ENCODE data around the gene ZDHHC14. TPM values are rescaled to one million over a fixed set of nuclear protein-coding genes. Genes with fewer than 3 reads are reported as not detected.
A peak's percentile ranks its signal among the peaks of the same experiment; 100 is the strongest.

ZDHHC14 gene
- total RNA-seq, 1 donor from 2014 or later = 15.2 TPM

DNA sequence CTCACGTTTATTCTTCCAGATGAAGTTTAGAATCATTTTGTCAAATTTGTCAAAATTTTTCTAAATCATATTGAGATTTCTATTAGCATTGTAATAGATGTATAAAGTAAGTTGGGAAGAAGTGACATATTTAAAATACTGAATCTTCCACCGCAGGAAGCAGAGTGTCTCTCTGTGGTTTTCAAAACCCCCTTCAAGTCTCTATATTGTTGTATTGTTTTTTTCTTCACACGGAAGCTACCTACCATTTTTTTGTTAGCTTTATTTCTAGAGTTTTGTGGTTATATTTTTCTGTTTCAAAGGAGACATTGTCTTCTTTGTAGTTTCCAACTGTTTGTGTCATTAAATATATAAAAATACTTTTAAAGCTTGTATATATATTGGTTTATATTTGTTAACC is 188.6 kb downstream of the ZDHHC14 start:
- intact Hi-C loops (cut with DNase I) = no loop called here
- no peak overlapping the region for H3K27ac ChIP-seq

DNA sequence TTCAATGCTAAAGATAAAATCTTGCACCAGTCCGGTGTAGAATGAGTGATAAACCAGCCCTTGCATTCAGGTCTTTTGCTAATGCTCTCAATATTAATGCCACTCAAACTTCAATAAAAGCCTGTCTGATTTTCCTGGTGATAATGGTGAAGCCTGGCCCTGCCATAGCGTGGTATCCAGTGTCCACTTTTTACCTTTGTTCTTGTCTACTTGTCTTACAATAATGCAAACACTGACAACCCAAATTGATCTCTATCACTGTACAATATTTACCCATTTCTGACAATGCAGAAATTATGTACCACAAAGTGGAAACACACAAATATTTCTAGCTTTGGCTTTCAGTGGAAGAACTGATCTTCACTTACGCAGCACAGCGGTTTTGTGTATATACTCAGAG is 189.1 kb downstream of the ZDHHC14 start:
- Histone ChIP-seq H3K4me3 (no peak overlapping the region), H3K27me3 (no peaks in the 10 kb centered on the region), H3K9me3 (no peaks in the 10 kb centered on the region), H3K27ac (no peak overlapping the region), H3K4me1 (no peaks in the 10 kb centered on the region), H3K36me3 (no peaks in the 10 kb centered on the region)
- no peak for TF ChIP-seq POLR2A (IDR thresholded peaks at IDR 0.05)
- TF ChIP-seq, protein P1, sequence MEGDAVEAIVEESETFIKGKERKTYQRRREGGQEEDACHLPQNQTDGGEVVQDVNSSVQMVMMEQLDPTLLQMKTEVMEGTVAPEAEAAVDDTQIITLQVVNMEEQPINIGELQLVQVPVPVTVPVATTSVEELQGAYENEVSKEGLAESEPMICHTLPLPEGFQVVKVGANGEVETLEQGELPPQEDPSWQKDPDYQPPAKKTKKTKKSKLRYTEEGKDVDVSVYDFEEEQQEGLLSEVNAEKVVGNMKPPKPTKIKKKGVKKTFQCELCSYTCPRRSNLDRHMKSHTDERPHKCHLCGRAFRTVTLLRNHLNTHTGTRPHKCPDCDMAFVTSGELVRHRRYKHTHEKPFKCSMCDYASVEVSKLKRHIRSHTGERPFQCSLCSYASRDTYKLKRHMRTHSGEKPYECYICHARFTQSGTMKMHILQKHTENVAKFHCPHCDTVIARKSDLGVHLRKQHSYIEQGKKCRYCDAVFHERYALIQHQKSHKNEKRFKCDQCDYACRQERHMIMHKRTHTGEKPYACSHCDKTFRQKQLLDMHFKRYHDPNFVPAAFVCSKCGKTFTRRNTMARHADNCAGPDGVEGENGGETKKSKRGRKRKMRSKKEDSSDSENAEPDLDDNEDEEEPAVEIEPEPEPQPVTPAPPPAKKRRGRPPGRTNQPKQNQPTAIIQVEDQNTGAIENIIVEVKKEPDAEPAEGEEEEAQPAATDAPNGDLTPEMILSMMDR (IDR thresholded peaks at IDR 0.05) = no peak
- no peak for TF ChIP-seq POLR2AphosphoS5 (IDR thresholded peaks at IDR 0.05; ENCODE audit: insufficient read depth in 1 of 2, low read depth in 1 of 2)
- intact Hi-C loops (cut with DNase I) = no loop called here
- no peak for DNase-seq (ENCODE audit: extremely low spot score in 2 of 2)

More for the DNA sequence above, 188.6 kb downstream of the ZDHHC14 start:
- no peak for DNase-seq (ENCODE audit: extremely low spot score in 2 of 2)
- Histone ChIP-seq H3K4me1 (no peaks in the 10 kb centered on the region), H3K27me3 (no peaks in the 10 kb centered on the region), H3K9me3 (no peaks in the 10 kb centered on the region), H3K4me3 (no peak overlapping the region), H3K36me3 (no peaks in the 10 kb centered on the region)
- no peak for TF ChIP-seq POLR2A (IDR thresholded peaks at IDR 0.05)
- TF ChIP-seq POLR2AphosphoS5 (IDR thresholded peaks at IDR 0.05; ENCODE audit: insufficient read depth in 1 of 2, low read depth in 1 of 2) = no peak
- TF ChIP-seq, protein P1 (IDR thresholded peaks at IDR 0.05) = no peak

DNA sequence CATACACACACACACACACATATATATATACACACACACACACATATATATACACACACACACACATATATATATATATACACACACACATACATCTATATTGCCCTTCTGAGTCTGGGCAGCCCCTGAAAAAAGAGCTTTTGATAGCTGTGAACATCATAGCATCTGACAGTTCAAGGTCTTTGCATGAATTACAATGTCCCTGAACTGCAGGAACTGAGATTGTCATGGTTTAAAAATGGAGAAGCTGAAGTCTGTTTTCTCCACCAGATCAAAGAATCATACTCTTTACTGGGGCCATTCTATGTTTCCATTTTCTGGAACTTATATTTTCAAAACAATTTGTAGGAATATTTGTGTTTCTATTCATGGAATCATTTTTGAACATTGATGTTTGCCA is 189.8 kb downstream of the ZDHHC14 start:
- H3K27me3 ChIP-seq = no peaks in the 10 kb centered on the region
- H3K27ac ChIP-seq = no peak overlapping the region
- TF ChIP-seq, protein P1 (IDR thresholded peaks at IDR 0.05) = no peak
- TF ChIP-seq POLR2A (IDR thresholded peaks at IDR 0.05) = no peak
- no peak for TF ChIP-seq POLR2AphosphoS5 (IDR thresholded peaks at IDR 0.05; ENCODE audit: insufficient read depth in 1 of 2, low read depth in 1 of 2)
- H3K4me1 ChIP-seq = no peaks in the 10 kb centered on the region
- intact Hi-C loops (cut with DNase I) = no loop called here
- H3K9me3 ChIP-seq = no peaks in the 10 kb centered on the region
- no peak overlapping the region for H3K4me3 ChIP-seq
- H3K36me3 ChIP-seq = no peaks in the 10 kb centered on the region
- no peak for DNase-seq (ENCODE audit: extremely low spot score in 2 of 2)

DNA sequence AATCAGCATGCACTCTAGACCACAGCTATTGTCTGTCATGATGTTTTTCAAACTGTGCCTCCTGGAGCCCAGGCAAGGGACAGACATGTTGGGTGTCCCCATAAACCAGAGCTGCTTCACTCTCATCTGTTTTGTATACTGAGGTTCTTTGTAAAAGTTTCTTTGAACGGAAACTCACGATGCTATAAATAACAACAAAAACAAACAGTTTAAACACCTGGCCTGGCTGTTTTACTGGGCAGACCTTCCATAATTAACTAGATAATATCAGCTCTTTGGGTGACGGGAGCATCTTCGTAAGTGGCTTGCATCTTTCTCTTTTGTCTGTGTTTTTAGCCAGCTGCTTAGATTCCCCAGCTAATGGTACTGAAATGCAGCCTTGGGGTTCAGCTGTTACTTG is 190.3 kb downstream of the ZDHHC14 start:
- intact Hi-C loops (cut with DNase I) = no loop called here
- TF ChIP-seq, protein P1 (IDR thresholded peaks at IDR 0.05) = no peak
- no peak for TF ChIP-seq POLR2AphosphoS5 (IDR thresholded peaks at IDR 0.05; ENCODE audit: insufficient read depth in 1 of 2, low read depth in 1 of 2)
- no peak for TF ChIP-seq POLR2A (IDR thresholded peaks at IDR 0.05)
- Histone ChIP-seq H3K27me3 (no peaks in the 10 kb centered on the region), H3K27ac (no peak overlapping the region), H3K4me3 (no peak overlapping the region), H3K4me1 (no peaks in the 10 kb centered on the region), H3K36me3 (no peaks in the 10 kb centered on the region), H3K9me3 (no peaks in the 10 kb centered on the region)
- DNase-seq (ENCODE audit: extremely low spot score in 2 of 2) = no peak

DNA sequence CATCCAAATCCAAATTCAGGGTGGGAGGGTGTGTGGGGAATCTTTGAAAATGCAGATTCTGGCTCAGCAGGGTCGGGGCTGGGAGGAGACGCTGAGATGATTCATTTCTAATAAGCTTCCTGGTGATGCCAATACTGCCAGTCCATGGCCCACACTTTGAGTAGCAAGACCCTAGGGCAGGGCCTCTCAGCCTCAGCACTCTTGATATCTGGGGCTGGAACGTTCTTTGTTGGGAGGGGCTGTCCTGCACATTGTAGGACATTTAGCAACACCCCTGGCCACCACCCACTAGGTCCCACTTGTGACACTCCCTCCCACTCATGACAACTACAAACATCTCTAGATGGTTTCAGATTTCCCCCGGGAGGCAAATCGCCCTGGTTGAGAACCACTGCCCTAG is 191.0 kb downstream of the ZDHHC14 start:
- no peak overlapping the region for H3K4me3 ChIP-seq
- no peaks in the 10 kb centered on the region for H3K27me3 ChIP-seq
- H3K4me1 ChIP-seq = no peaks in the 10 kb centered on the region
- H3K36me3 ChIP-seq = no peaks in the 10 kb centered on the region
- TF ChIP-seq POLR2AphosphoS5 (IDR thresholded peaks at IDR 0.05; ENCODE audit: insufficient read depth in 1 of 2, low read depth in 1 of 2) (no peak), POLR2A (IDR thresholded peaks at IDR 0.05) (no peak)
- H3K9me3 ChIP-seq = no peaks in the 10 kb centered on the region
- H3K27ac ChIP-seq = no peak overlapping the region
- intact Hi-C loops (cut with DNase I) = no loop called here
- DNase-seq (ENCODE audit: extremely low spot score in 2 of 2) = peak in 1 of 2 donors; percentile 72

All from vagina (tissue), 2 donors.